Panc1 (cell line): ENCODE data around the gene GRIA3. TPM values are rescaled to one million over a fixed set of nuclear protein-coding genes. Genes with fewer than 3 reads are reported as not detected.
"Not testable (repeated sequence)": the region's sequence is repeated elsewhere in the genome, so short reads cannot be mapped to it uniquely, and the experiment has no call there.

Source experiments
- ATAC-seq: fragments of 200-7000 bp; cut with Tn5 transposase; 2 replicates; pipeline ENCODE4 v1.9.1; 2020; ENCODE audit warnings: mild to moderate bottlenecking, moderate library complexity
- BruUV-seq: library from RNA; stranded (reverse); fragments of 400-500 nt; replicated peaks from 2 replicates; lab custom pipeline; 2021; lab: Mats Ljungman, UMichigan
- CTCF ChIA-PET: fragments of 300-600 bp; sonication (Branson Sonifier 250); formaldehyde crosslinking; loops from one replicate; lab custom pipeline; 2022; ENCODE audit warnings: antibody characterized with exemption; lab: Charles Lee
- POLR2A ChIA-PET: fragments of 300-600 bp; sonication (Branson Sonifier 250); formaldehyde crosslinking; loops from one replicate; lab custom pipeline; 2022; ENCODE audit warnings: antibody characterized with exemption; lab: Charles Lee
- DNase-seq: peaks from one replicate; pipeline ENCODE4 v3.0.0-alpha.2; 2010; ENCODE audit warnings: low read depth, low spot score
- H3K27ac ChIP-seq: 2 replicates; pipeline ENCODE4 v1.5.1; 2011; ENCODE audit warnings: mild to moderate bottlenecking, low read length, inconsistent platforms
- H3K27me3 ChIP-seq: fragments of 200-500 bp; sonication (Bioruptor generic); 2 replicates; pipeline ENCODE4 v1.6.0; 2014; ENCODE audit warnings: low read length, inconsistent platforms; ENCODE audit not compliant: control insufficient read depth, insufficient read depth
- H3K36me3 ChIP-seq: fragments of 200-500 bp; sonication (Bioruptor generic); 2 replicates; pipeline ENCODE4 v1.5.1; 2014; ENCODE audit warnings: inconsistent platforms, mild to moderate bottlenecking, low read length, moderate library complexity; ENCODE audit not compliant: control insufficient read depth, insufficient read depth
- H3K4me1 ChIP-seq: 2 replicates; pipeline ENCODE4 v1.5.1; 2011; ENCODE audit warnings: inconsistent platforms, mild to moderate bottlenecking, low read length, moderate library complexity; ENCODE audit not compliant: control insufficient read depth, insufficient read depth
- H3K4me3 ChIP-seq, 2 experiments: 2 replicates each; pipeline ENCODE4 v1.5.1; 2011 to 2012; ENCODE audit warnings: low read depth in 2 of 2, low read length in 2 of 2, mild to moderate bottlenecking in 2 of 2, inconsistent platforms in 1 of 2, moderate library complexity in 1 of 2
- H3K9me3 ChIP-seq: fragments of 200-500 bp; sonication (Bioruptor generic); 2 replicates; pipeline ENCODE4 v1.5.1; 2014; ENCODE audit warnings: low read depth, mild to moderate bottlenecking, inconsistent platforms, low read length, moderate library complexity; ENCODE audit not compliant: control insufficient read depth, insufficient read depth
- CTCF ChIP-seq: fragments of 450-650 bp; IDR thresholded peaks from 2 replicates; pipeline ENCODE4 v1.5.1; 2017; ENCODE audit warnings: mild to moderate bottlenecking
- POLR2AphosphoS5 ChIP-seq: IDR thresholded peaks from 2 replicates; pipeline ENCODE4 v1.6.1; 2012; ENCODE audit warnings: mild to moderate bottlenecking, low read depth, low read length, moderate library complexity
- REST ChIP-seq, 2 experiments: IDR thresholded peaks; 2 replicates each; pipeline ENCODE4 v1.6.1; 2011 to 2012; ENCODE audit warnings: low read depth in 2 of 2, control low read depth in 1 of 2, low read length in 1 of 2, mild to moderate bottlenecking in 1 of 2, moderate library complexity in 1 of 2; ENCODE audit not compliant: insufficient read depth in 1 of 2
- SIN3A ChIP-seq: IDR thresholded peaks from 2 replicates; pipeline ENCODE4 v1.6.1; 2012; ENCODE audit warnings: low read depth, mild to moderate bottlenecking, low read length, moderate library complexity, borderline replicate concordance; ENCODE audit not compliant: insufficient read depth
- TCF7L2 ChIP-seq: IDR thresholded peaks from 2 replicates; pipeline ENCODE4 v1.6.1; 2011; ENCODE audit warnings: mild to moderate bottlenecking, low read depth, low read length, inconsistent platforms
- in situ Hi-C: cut with HindIII; loops from 2 replicates; pipeline ENCODE4 v1.10.0; 2016; ENCODE audit warnings: low sequenced_read_pairs, low pct_unique_long_range_greater_than_20kb
- intact Hi-C: fragments of 100-400 bp; cut with micrococcal nuclease; formaldehyde crosslinking; loops from one replicate; pipeline ENCODE4 v1.10.0; 2022; ENCODE audit not compliant: unreplicated experiment
- total RNA-seq: library from RNA; stranded (reverse); gene quantifications from one replicate; pipeline ENCODE4 v1.2.1, GENCODE V29; 2021; ENCODE audit not compliant: unreplicated experiment

GRIA3 gene
- total RNA-seq, 1 experiment from 2014 or later, result not detected

GRCh38 chrX:123358457-123358856, 174.4 kb downstream of the GRIA3 start:
- POLR2A ChIA-PET, result no interaction called here
- in situ Hi-C loops (no loop called here), intact Hi-C loops (no loop called here)
- no TSS peak for BruUV-seq
- Histone ChIP-seq H3K4me1 (no peaks in the 10 kb centered on the region), H3K4me3 (no peak overlapping the region), H3K36me3 (no peaks in the 10 kb centered on the region), H3K27me3 (no peaks in the 10 kb centered on the region), H3K9me3 (no peaks in the 10 kb centered on the region), H3K27ac (no peak overlapping the region)
- TF ChIP-seq TCF7L2 (no peak), REST (IDR thresholded peaks at IDR 0.05; ENCODE audit: insufficient read depth in 1 of 2, low read depth in 2 of 2, low read length in 1 of 2) (no peak), POLR2AphosphoS5 (no peak), CTCF (no peak)
- DNase-seq, result no peak
- ATAC-seq, result no peak
- CTCF ChIA-PET, result no interaction called here

GRCh38 chrX:123361371-123361770, 177.3 kb downstream of the GRIA3 start:
- intact Hi-C loops, result no loop called here
- TF ChIP-seq CTCF, result no peak
- no peak for TF ChIP-seq REST (IDR thresholded peaks at IDR 0.05; ENCODE audit: insufficient read depth in 1 of 2, low read depth in 2 of 2, low read length in 1 of 2)
- TF ChIP-seq POLR2AphosphoS5, result no peak
- no peak for TF ChIP-seq TCF7L2
- TF ChIP-seq SIN3A, result no peak
- no peaks in the 10 kb centered on the region for H3K9me3 ChIP-seq
- CTCF ChIA-PET, result no interaction called here
- ATAC-seq (no peak), DNase-seq (no peak)
- H3K36me3 ChIP-seq, result no peaks in the 10 kb centered on the region
- POLR2A ChIA-PET, result interaction anchor here (0.6 kb wide), 1 partner anchor 519 kb away, joined by 19 read pairs; no protein-coding TSS in a partner anchor
- H3K27me3 ChIP-seq, result no peaks in the 10 kb centered on the region; the same call in 1 of the 2 replicates
- H3K27ac ChIP-seq, result no peak overlapping the region
- in situ Hi-C loops, result no loop called here
- no peak overlapping the region for H3K4me3 ChIP-seq
- no TSS peak for BruUV-seq
- H3K4me1 ChIP-seq, result no peaks in the 10 kb centered on the region

GRCh38 chrX:123386196-123386595, 202.1 kb downstream of the GRIA3 start:
- DNase-seq, CTCF ChIA-PET, H3K27me3 ChIP-seq, BruUV-seq, ATAC-seq, H3K27ac ChIP-seq, POLR2A ChIA-PET, H3K9me3 ChIP-seq, in situ Hi-C loops, H3K4me3 ChIP-seq, H3K4me1 ChIP-seq, H3K36me3 ChIP-seq, intact Hi-C loops: not testable (repeated sequence)
